HFF-Myc (cell line): ENCODE results near the gene SLBP.

Experiments
- DNase-seq: peaks from one replicate; pipeline ENCODE4 v3.0.0-alpha.2; 2011; ENCODE audit warnings: low read depth; ENCODE audit errors: extremely low read depth
- H3K4me3 ChIP-seq: replicated peaks from 2 replicates; pipeline ENCODE4 v1.5.1; 2011; ENCODE audit warnings: low read depth, mild to moderate bottlenecking, control low read depth, low read length
- CTCF ChIP-seq: IDR thresholded peaks from 2 replicates; pipeline ENCODE4 v1.5.1; 2012; ENCODE audit warnings: mild to moderate bottlenecking, low read depth, low read length, control low read depth; ENCODE audit errors: missing control alignments

SLBP gene

GRCh38 chr4:1749370-1749769 is 37.3 kb upstream of the SLBP start:
- no peak for TF ChIP-seq CTCF
- DNase-seq: no peak
- no peak overlapping the region for H3K4me3 ChIP-seq

GRCh38 chr4:1748465-1748995 is 36.4 kb upstream of the SLBP start:
- peak; percentile 85 for TF ChIP-seq CTCF
- H3K4me3 ChIP-seq: no peak overlapping the region
- DNase-seq: peak; percentile 21

GRCh38 chr4:1747603-1747967 is 35.5 kb upstream of the SLBP start:
- H3K4me3 ChIP-seq: no peak overlapping the region
- no peak for TF ChIP-seq CTCF
- no peak for DNase-seq

GRCh38 chr4:1746919-1747602 is 34.9 kb upstream of the SLBP start:
- no peak for DNase-seq
- H3K4me3 ChIP-seq: no peak overlapping the region
- TF ChIP-seq CTCF: no peak

- TF ChIP-seq CTCF: peak; percentile 88
- H3K4me3 ChIP-seq: no peak overlapping the region
- DNase-seq: no peak
Observed at GRCh38 chr4:1746265-1746691, 34.2 kb upstream of the SLBP start.

GRCh38 chr4:1745697-1746096 is 33.6 kb upstream of the SLBP start:
- DNase-seq: no peak
- H3K4me3 ChIP-seq: no peak overlapping the region
- no peak for TF ChIP-seq CTCF

- DNase-seq: no peak
- H3K4me3 ChIP-seq: no peak overlapping the region
- TF ChIP-seq CTCF: no peak
Observed at GRCh38 chr4:1745165-1745564, 33.0 kb upstream of the SLBP start.
